OCI-LY1 (cell line): ENCODE data around the gene HCN1.

Experiments
- H2AFZ ChIP-seq: fragments of 200-600 bp; sonication (generic), shearing (Covaris generic); 2 replicates; pipeline ENCODE4 v1.6.0; 2014; ENCODE audit warnings: antibody characterized with exemption, mild to moderate bottlenecking, low read length
- H3F3A ChIP-seq: fragments of 200-600 bp; sonication (generic), shearing (Covaris generic); 2 replicates; pipeline ENCODE4 v1.6.0; 2014; ENCODE audit warnings: mild to moderate bottlenecking, antibody characterized with exemption, low read length, moderate library complexity; ENCODE audit not compliant: insufficient read depth
- H3K27ac ChIP-seq: fragments of 200-600 bp; sonication (generic); 2 replicates; pipeline ENCODE4 v1.5.1; 2014; ENCODE audit warnings: low read length, mixed run types, mild to moderate bottlenecking, low read depth; ENCODE audit not compliant: poor library complexity, severe bottlenecking
- H3K27me3 ChIP-seq: fragments of 200-600 bp; sonication (generic); 2 replicates; pipeline ENCODE4 v1.6.0; 2014; ENCODE audit warnings: antibody characterized with exemption, mild to moderate bottlenecking, low read length, moderate library complexity; ENCODE audit not compliant: insufficient read depth
- H3K36me3 ChIP-seq: fragments of 200-600 bp; sonication (generic); 2 replicates; pipeline ENCODE4 v1.6.1; 2014; ENCODE audit warnings: mild to moderate bottlenecking, antibody characterized with exemption, low read length, moderate library complexity, mixed read lengths; ENCODE audit not compliant: insufficient read depth
- H3K4me1 ChIP-seq: fragments of 200-600 bp; sonication (generic); 2 replicates; pipeline ENCODE4 v1.5.1; 2014; ENCODE audit warnings: mild to moderate bottlenecking, low read length, moderate library complexity; ENCODE audit not compliant: insufficient read depth, severe bottlenecking
- H3K4me2 ChIP-seq: fragments of 200-600 bp; sonication (generic), shearing (Covaris generic); 2 replicates; pipeline ENCODE4 v1.6.1; 2014; ENCODE audit warnings: low read length
- H3K4me3 ChIP-seq: fragments of 200-600 bp; sonication (generic); 2 replicates; pipeline ENCODE4 v1.5.1; 2014; ENCODE audit warnings: low read length, low read depth, mild to moderate bottlenecking, mixed read lengths; ENCODE audit not compliant: poor library complexity, severe bottlenecking
- H3K79me2 ChIP-seq: fragments of 200-600 bp; shearing (Covaris generic); 2 replicates; pipeline ENCODE4 v1.6.1; 2016; ENCODE audit warnings: mixed run types, low read length, mixed read lengths; ENCODE audit not compliant: insufficient read depth
- H3K9ac ChIP-seq: fragments of 200-600 bp; sonication (generic), shearing (Covaris generic); 2 replicates; pipeline ENCODE4 v1.6.1; 2014; ENCODE audit warnings: mild to moderate bottlenecking, low read length, mixed read lengths
- H3K9me2 ChIP-seq: fragments of 200-600 bp; sonication (generic), shearing (Covaris generic); 2 replicates; pipeline ENCODE4 v1.6.1; 2014; ENCODE audit warnings: low read depth, mild to moderate bottlenecking, low read length, mixed read lengths
- H3K9me3 ChIP-seq: fragments of 200-600 bp; shearing (Covaris generic); 2 replicates; pipeline ENCODE4 v1.6.1; 2014; ENCODE audit warnings: low read length, mixed read lengths
- H4K20me1 ChIP-seq: fragments of 200-600 bp; sonication (generic), shearing (Covaris generic); 2 replicates; pipeline ENCODE4 v1.6.0; 2016; ENCODE audit warnings: mild to moderate bottlenecking, low read length; ENCODE audit not compliant: insufficient read depth
- EZH2 ChIP-seq: fragments of 200-600 bp; sonication (generic), shearing (Covaris generic); IDR thresholded peaks from 2 replicates; pipeline ENCODE4 v1.8.0; 2017; ENCODE audit warnings: borderline replicate concordance, mixed run types, mild to moderate bottlenecking, antibody characterized with exemption, low read length, moderate library complexity, mixed read lengths
- TF ChIP-seq, protein P1 (sequence below): fragments of 200-600 bp; sonication (generic), shearing (Covaris generic); IDR thresholded peaks from 2 replicates; pipeline ENCODE4 v1.5.1; 2017; ENCODE audit warnings: mild to moderate bottlenecking, antibody characterized with exemption, low read length, moderate library complexity, mixed read lengths

Gene HCN1

GRCh38 chr5:45274241-45274640 is 421.9 kb downstream of the HCN1 start:
- H3K9ac ChIP-seq = no peak overlapping the region
- no peak overlapping the region for H3K27ac ChIP-seq
- H3K9me2 ChIP-seq = no peaks in the 10 kb centered on the region
- H3K4me3 ChIP-seq = no peak overlapping the region
- H3K4me1 ChIP-seq = no peaks in the 10 kb centered on the region
- no peak overlapping the region for H3K4me2 ChIP-seq
- no peaks in the 10 kb centered on the region for H3K9me3 ChIP-seq
- no peaks in the 10 kb centered on the region for H4K20me1 ChIP-seq
- no peaks in the 10 kb centered on the region for H3K79me2 ChIP-seq
- no peak overlapping the region for H2AFZ ChIP-seq
- no peaks in the 10 kb centered on the region for H3K36me3 ChIP-seq
- TF ChIP-seq, protein P1, sequence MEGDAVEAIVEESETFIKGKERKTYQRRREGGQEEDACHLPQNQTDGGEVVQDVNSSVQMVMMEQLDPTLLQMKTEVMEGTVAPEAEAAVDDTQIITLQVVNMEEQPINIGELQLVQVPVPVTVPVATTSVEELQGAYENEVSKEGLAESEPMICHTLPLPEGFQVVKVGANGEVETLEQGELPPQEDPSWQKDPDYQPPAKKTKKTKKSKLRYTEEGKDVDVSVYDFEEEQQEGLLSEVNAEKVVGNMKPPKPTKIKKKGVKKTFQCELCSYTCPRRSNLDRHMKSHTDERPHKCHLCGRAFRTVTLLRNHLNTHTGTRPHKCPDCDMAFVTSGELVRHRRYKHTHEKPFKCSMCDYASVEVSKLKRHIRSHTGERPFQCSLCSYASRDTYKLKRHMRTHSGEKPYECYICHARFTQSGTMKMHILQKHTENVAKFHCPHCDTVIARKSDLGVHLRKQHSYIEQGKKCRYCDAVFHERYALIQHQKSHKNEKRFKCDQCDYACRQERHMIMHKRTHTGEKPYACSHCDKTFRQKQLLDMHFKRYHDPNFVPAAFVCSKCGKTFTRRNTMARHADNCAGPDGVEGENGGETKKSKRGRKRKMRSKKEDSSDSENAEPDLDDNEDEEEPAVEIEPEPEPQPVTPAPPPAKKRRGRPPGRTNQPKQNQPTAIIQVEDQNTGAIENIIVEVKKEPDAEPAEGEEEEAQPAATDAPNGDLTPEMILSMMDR = no peak
- no peak for TF ChIP-seq EZH2
- no peaks in the 10 kb centered on the region for H3F3A ChIP-seq
- H3K27me3 ChIP-seq = no peaks in the 10 kb centered on the region

- no peaks in the 10 kb centered on the region for H3K9me3 ChIP-seq
- H3K4me2 ChIP-seq = no peak overlapping the region
- no peaks in the 10 kb centered on the region for H3K9me2 ChIP-seq
- no peak overlapping the region for H3K4me3 ChIP-seq
- H3K36me3 ChIP-seq = no peaks in the 10 kb centered on the region
- no peaks in the 10 kb centered on the region for H3F3A ChIP-seq
- no peak overlapping the region for H2AFZ ChIP-seq
- H3K4me1 ChIP-seq = no peaks in the 10 kb centered on the region
- no peaks in the 10 kb centered on the region for H4K20me1 ChIP-seq
- no peaks in the 10 kb centered on the region for H3K27me3 ChIP-seq
- no peak overlapping the region for H3K27ac ChIP-seq
- no peaks in the 10 kb centered on the region for H3K79me2 ChIP-seq
- no peak for TF ChIP-seq EZH2
- TF ChIP-seq, protein P1 = no peak
- H3K9ac ChIP-seq = no peak overlapping the region
Measured at GRCh38 chr5:45271626-45272025, 424.6 kb downstream of the HCN1 start.

GRCh38 chr5:45264447-45264846 is 431.7 kb downstream of the HCN1 start:
- no peaks in the 10 kb centered on the region for H3K36me3 ChIP-seq
- H3K4me1 ChIP-seq = no peaks in the 10 kb centered on the region
- no peaks in the 10 kb centered on the region for H3K27me3 ChIP-seq
- no peak overlapping the region for H2AFZ ChIP-seq
- H3K4me2 ChIP-seq = no peak overlapping the region
- H3K9me3 ChIP-seq = no peaks in the 10 kb centered on the region
- H3K9ac ChIP-seq = no peak overlapping the region
- H4K20me1 ChIP-seq = no peaks in the 10 kb centered on the region
- H3K27ac ChIP-seq = no peak overlapping the region
- H3F3A ChIP-seq = no peaks in the 10 kb centered on the region
- no peaks in the 10 kb centered on the region for H3K79me2 ChIP-seq
- no peak overlapping the region for H3K4me3 ChIP-seq
- no peaks in the 10 kb centered on the region for H3K9me2 ChIP-seq
- TF ChIP-seq EZH2 = no peak
- TF ChIP-seq, protein P1 = no peak
